H1 (cell line): ENCODE data around the gene MZT2A.
"Not testable (repeated sequence)": the region's sequence is repeated elsewhere in the genome, so short reads cannot be mapped to it uniquely, and the experiment has no call there.

Experiments used
- BRCA1 ChIP-seq: IDR thresholded peaks from 2 replicates; pipeline ENCODE4 v1.6.1; 2012; ENCODE audit warnings: low read depth, low read length, improper control_type of control experiment
- CEBPB ChIP-seq: IDR thresholded peaks from 2 replicates; pipeline ENCODE4 v1.6.1; 2012; ENCODE audit warnings: low read depth, low read length
- CTCF ChIP-seq, 3 experiments: IDR thresholded peaks; 1 replicate in 2 of 3; 2 replicates in 1 of 3; pipeline versions ENCODE4 v1.5.1 to v1.6.1; 2011; ENCODE audit warnings: low read length in 3 of 3, mild to moderate bottlenecking in 3 of 3, inconsistent platforms in 2 of 3, low read depth in 1 of 3, moderate library complexity in 1 of 3; ENCODE audit not compliant: insufficient read depth in 1 of 3; ENCODE audit errors: control extremely low read depth in 1 of 3
- E2F6 ChIP-seq: IDR thresholded peaks from 2 replicates; pipeline ENCODE4 v1.6.1; 2012; ENCODE audit warnings: inconsistent platforms
- EZH2 ChIP-seq: fragments of 200-600 bp; sonication (generic); IDR thresholded peaks from 2 replicates; pipeline ENCODE4 v1.7.1; 2012; ENCODE audit warnings: low read depth, mild to moderate bottlenecking, moderate library complexity, low read length, inconsistent platforms; ENCODE audit not compliant: severe bottlenecking
- GTF2F1 ChIP-seq: IDR thresholded peaks from 2 replicates; pipeline ENCODE4 v1.6.1; 2012; ENCODE audit warnings: low read depth, low read length, improper control_type of control experiment, borderline replicate concordance
- JUND ChIP-seq: IDR thresholded peaks from 2 replicates; pipeline ENCODE4 v1.6.1; 2011; ENCODE audit warnings: mild to moderate bottlenecking, improper control_type of control experiment, low read length
- NANOG ChIP-seq: IDR thresholded peaks from 2 replicates; pipeline ENCODE4 v1.6.1; 2011; ENCODE audit warnings: low read length, low read depth, mild to moderate bottlenecking, inconsistent platforms; ENCODE audit not compliant: insufficient read depth, poor library complexity, severe bottlenecking
- POLR2A ChIP-seq, 2 experiments: IDR thresholded peaks; 1 replicate in 1 of 2; 2 replicates in 1 of 2; pipeline ENCODE4 v1.6.1; 2011; ENCODE audit warnings: low read depth in 2 of 2, low read length in 2 of 2, mild to moderate bottlenecking in 2 of 2; ENCODE audit errors: control extremely low read depth in 1 of 2
- RBBP5 ChIP-seq: IDR thresholded peaks from 2 replicates; pipeline ENCODE4 v1.7.1; 2012; ENCODE audit warnings: low read depth, mild to moderate bottlenecking, inconsistent platforms, low read length, moderate library complexity, borderline replicate concordance
- SRF ChIP-seq: IDR thresholded peaks from 2 replicates; pipeline ENCODE4 v1.6.1; 2011; ENCODE audit warnings: mild to moderate bottlenecking, low read depth, low read length, moderate library complexity
- TCF12 ChIP-seq: IDR thresholded peaks from 2 replicates; pipeline ENCODE4 v1.6.1; 2011; ENCODE audit warnings: low read depth, mild to moderate bottlenecking, low read length
- ZNF274 ChIP-seq: IDR thresholded peaks from 2 replicates; pipeline ENCODE4 v1.7.0; 2012; ENCODE audit warnings: low read length, borderline replicate concordance; ENCODE audit errors: extremely low read depth

- not testable (repeated sequence) for TF ChIP-seq JUND; BRCA1; SRF; GTF2F1; CTCF (IDR thresholded peaks at IDR 0.05; ENCODE audit: control extremely low read depth in 1 of 3, insufficient read depth in 1 of 3, low read depth in 1 of 3, low read length in 3 of 3); NANOG; CEBPB; E2F6; EZH2; TCF12; POLR2A (IDR thresholded peaks at IDR 0.05; ENCODE audit: control extremely low read depth in 1 of 2, low read depth in 2 of 2, low read length in 2 of 2); ZNF274; RBBP5
Measured at GRCh38 chr2:131534317-131534672, 42.1 kb upstream of the MZT2A start.
